H1 (cell line): ENCODE results near the gene SCGB2A2. TPM values are rescaled to one million over a fixed set of nuclear protein-coding genes. Genes with fewer than 3 reads are reported as not detected.

Source experiments
- CTCF ChIA-PET: fragments of 300-600 bp; sonication (Branson Sonifier 250); formaldehyde crosslinking; loops from one replicate; lab custom pipeline; 2021; ENCODE audit not compliant: partially characterized antibody; lab: Charles Lee
- POLR2A ChIA-PET: fragments of 300-600 bp; sonication (Branson Sonifier 250); formaldehyde crosslinking; loops from one replicate; lab custom pipeline; 2021; ENCODE audit warnings: inconsistent platforms; ENCODE audit not compliant: partially characterized antibody; lab: Charles Lee
- DNase-seq, 2 experiments: peaks; one replicate each; pipeline versions ENCODE4 v3.0.0 to v3.0.0-alpha.2; 2010 to 2022; ENCODE audit warnings: low spot score in 2 of 2, low read depth in 1 of 2, mixed read lengths in 1 of 2
- FAIRE-seq: peaks from 2 replicates; lab custom pipeline; 2011; peaks lifted over from hg19 to GRCh38; lab: Jason Lieb, UNC
- H2AFZ ChIP-seq: 2 replicates; pipeline ENCODE4 v1.8.1; 2012; ENCODE audit warnings: low read length, inconsistent platforms
- H2AK5ac ChIP-seq: 2 replicates; pipeline ENCODE4 v1.6.1; 2013; ENCODE audit warnings: low read depth, low read length
- H2BK120ac ChIP-seq: replicated peaks from 2 replicates; pipeline ENCODE3; 2013; ENCODE audit warnings: low read depth, low read length, inconsistent platforms
- H2BK12ac ChIP-seq: 2 replicates; pipeline ENCODE4 v1.6.1; 2013; ENCODE audit warnings: low read depth, low read length
- H2BK15ac ChIP-seq: 2 replicates; pipeline ENCODE4 v1.6.1; 2013; ENCODE audit warnings: low read length
- H2BK20ac ChIP-seq: 2 replicates; pipeline ENCODE4 v1.6.1; 2013; ENCODE audit warnings: low read length
- H2BK5ac ChIP-seq: 2 replicates; pipeline ENCODE4 v1.6.1; 2013; ENCODE audit warnings: low read depth, low read length
- H3K14ac ChIP-seq: 2 replicates; pipeline ENCODE4 v1.6.1; 2013; ENCODE audit warnings: inconsistent platforms; ENCODE audit not compliant: insufficient read length
- H3K18ac ChIP-seq: 2 replicates; pipeline ENCODE4 v1.6.1; 2013; ENCODE audit warnings: low read length; ENCODE audit errors: extremely low read depth
- H3K23ac ChIP-seq: 2 replicates; pipeline ENCODE4 v1.6.1; 2013; ENCODE audit warnings: inconsistent platforms; ENCODE audit not compliant: insufficient read length
- H3K23me2 ChIP-seq: 2 replicates; pipeline ENCODE4 v1.6.1; 2013; ENCODE audit warnings: low read depth, low read length
- H3K27ac ChIP-seq: 2 replicates; pipeline ENCODE4 v1.6.1; 2011; ENCODE audit warnings: low read depth, low read length, inconsistent platforms
- H3K27me3 ChIP-seq, 4 experiments: replicated peaks in 1 of 4; 1 replicate in 1 of 4; 2 replicates in 3 of 4; pipeline versions ENCODE4 v1.6.1 to v1.8.1; 2011 to 2013; ENCODE audit warnings: low read length in 3 of 4, mild to moderate bottlenecking in 3 of 4, inconsistent platforms in 2 of 4, mixed read lengths in 2 of 4, moderate library complexity in 1 of 4; ENCODE audit not compliant: control insufficient read depth in 3 of 4, insufficient read depth in 3 of 4; ENCODE audit errors: extremely low read depth in 1 of 4
- H3K36me3 ChIP-seq, 4 experiments: 2 replicates each; pipeline versions ENCODE4 v1.6.1 to v1.8.1; 2011 to 2013; ENCODE audit warnings: mild to moderate bottlenecking in 4 of 4, low read length in 3 of 4, moderate library complexity in 2 of 4, control low read depth in 1 of 4, inconsistent platforms in 1 of 4; ENCODE audit not compliant: insufficient read depth in 4 of 4, control insufficient read depth in 2 of 4
- H3K4ac ChIP-seq: replicated peaks from 2 replicates; pipeline ENCODE3; 2013; ENCODE audit warnings: low read length, low read depth, mixed read lengths, inconsistent platforms; ENCODE audit not compliant: insufficient read length
- H3K4me1 ChIP-seq, 4 experiments: replicated peaks in 1 of 4; 1 replicate in 1 of 4; 2 replicates in 3 of 4; pipeline versions ENCODE4 v1.6.1 to v1.8.1; 2011 to 2013; ENCODE audit warnings: low read length in 3 of 4, inconsistent platforms in 2 of 4, mixed read lengths in 1 of 4; ENCODE audit not compliant: insufficient read depth in 4 of 4, control insufficient read depth in 3 of 4
- H3K4me2 ChIP-seq, 2 experiments: 2 replicates each; pipeline versions ENCODE4 v1.6.1 to v1.8.1; 2011 to 2013; ENCODE audit warnings: low read depth in 2 of 2, low read length in 2 of 2, control low read depth in 1 of 2, inconsistent platforms in 1 of 2, mild to moderate bottlenecking in 1 of 2; ENCODE audit not compliant: insufficient read depth in 1 of 2
- H3K4me3 ChIP-seq, 4 experiments: fragments of 200-600, 300-600 bp in 1 of 4; sonication (generic), shearing (Covaris generic), sonication (Bioruptor Twin) in 1 of 4; 2 replicates each; pipeline versions ENCODE4 v1.5.1 to v1.8.1; 2011 to 2016; ENCODE audit warnings: low read length in 4 of 4, low read depth in 3 of 4, control low read depth in 2 of 4, inconsistent platforms in 2 of 4, mild to moderate bottlenecking in 2 of 4, mixed read lengths in 1 of 4, moderate library complexity in 1 of 4; ENCODE audit not compliant: insufficient read depth in 2 of 4; ENCODE audit errors: extremely low read depth in 1 of 4
- H3K56ac ChIP-seq: replicated peaks from 2 replicates; pipeline ENCODE3; 2013; ENCODE audit warnings: low read depth, mild to moderate bottlenecking, mixed read lengths, low read length, inconsistent platforms; ENCODE audit not compliant: insufficient read length
- H3K79me1 ChIP-seq: 2 replicates; pipeline ENCODE4 v1.6.1; 2013; ENCODE audit warnings: low read depth, low read length, control low read depth
- H3K79me2 ChIP-seq, 2 experiments: 2 replicates each; pipeline versions ENCODE4 v1.6.1 to v1.8.1; 2012 to 2013; ENCODE audit warnings: low read length in 2 of 2, mild to moderate bottlenecking in 2 of 2, inconsistent platforms in 1 of 2; ENCODE audit not compliant: insufficient read depth in 2 of 2, control insufficient read depth in 1 of 2
- H3K9ac ChIP-seq, 4 experiments: replicated peaks in 1 of 4; 1 replicate in 1 of 4; 2 replicates in 3 of 4; pipeline versions ENCODE4 v1.6.1 to v1.8.1; 2011 to 2013; ENCODE audit warnings: low read depth in 3 of 4, low read length in 3 of 4, control low read depth in 2 of 4, mild to moderate bottlenecking in 2 of 4, moderate library complexity in 2 of 4, inconsistent platforms in 1 of 4; ENCODE audit errors: extremely low read depth in 1 of 4
- H3K9me3 ChIP-seq, 2 experiments: 2 replicates each; pipeline versions ENCODE4 v1.6.1 to v1.8.1; 2012 to 2013; ENCODE audit warnings: mild to moderate bottlenecking in 2 of 2, moderate library complexity in 2 of 2, control low read depth in 1 of 2, inconsistent platforms in 1 of 2, low read depth in 1 of 2, low read length in 1 of 2, mixed read lengths in 1 of 2; ENCODE audit not compliant: insufficient read depth in 2 of 2
- H4K20me1 ChIP-seq, 2 experiments: replicated peaks in 1 of 2; 2 replicates each; pipeline versions ENCODE3 to v1.8.1; 2011 to 2013; ENCODE audit warnings: inconsistent platforms in 2 of 2, low read length in 2 of 2, mild to moderate bottlenecking in 1 of 2; ENCODE audit not compliant: insufficient read depth in 2 of 2, control insufficient read depth in 1 of 2
- H4K5ac ChIP-seq: 2 replicates; pipeline ENCODE4 v1.6.1; 2013; ENCODE audit warnings: low read length, low read depth, mixed read lengths, inconsistent platforms; ENCODE audit not compliant: insufficient read length
- H4K8ac ChIP-seq: 2 replicates; pipeline ENCODE4 v1.8.0; 2013; ENCODE audit warnings: mild to moderate bottlenecking, moderate library complexity, low read length, inconsistent platforms; ENCODE audit not compliant: insufficient read depth; ENCODE audit errors: extremely low read depth
- H4K91ac ChIP-seq: replicated peaks from 2 replicates; pipeline ENCODE3; 2013; ENCODE audit warnings: low read length, mixed read lengths, inconsistent platforms; ENCODE audit not compliant: insufficient read length
- TEAD4 ChIP-seq: IDR thresholded peaks from 2 replicates; pipeline ENCODE4 v1.6.1; 2012; ENCODE audit warnings: low read depth, low read length, inconsistent platforms, mixed read lengths
- WGBS, 2 experiments: shearing (Covaris generic) in 1 of 2; methylation state at CpG; one replicate each; pipeline versions ENCODE4 v1.1.6 to v1.1.7; 2013 to 2015; ENCODE audit warnings: low lambda C conversion rate in 2 of 2, mixed read lengths in 2 of 2, inconsistent platforms in 1 of 2, low coverage in 1 of 2, missing lambda C conversion rate in 1 of 2; ENCODE audit not compliant: insufficient replicate concordance in 2 of 2, insufficient coverage in 1 of 2, insufficient read length in 1 of 2; ENCODE audit errors: extremely low coverage in 1 of 2, missing lambda C conversion rate in 1 of 2; 5-methylcytosine and 5-hydroxymethylcytosine counted together
- polyA plus RNA-seq, 7 experiments: library from polyadenylated mRNA; depleted of rRNA in 3 of 7; stranded (reverse) in 5 of 7; unstranded in 2 of 7; fragments of >200 nt in 5 of 7; fragments of 200-250 nt in 2 of 7; gene quantifications; 1 replicate in 5 of 7; 2 replicates in 1 of 7; 4 replicates in 1 of 7; pipeline versions ENCODE4 v1.2.1 to v1.2.3, GENCODE V29; 2011 to 2013; ENCODE audit warnings: missing spikeins in 2 of 7, mixed read lengths in 2 of 7
- total RNA-seq: library from RNA; stranded (reverse); fragmentation: NEBNext Ultra II Directional; extraction: Animal tissue kit (Norgen Biotek cat#: 25700); gene quantifications from 2 replicates; pipeline ENCODE4 v1.2.1, GENCODE V29; 2021

SCGB2A2 gene
- total and polyA plus RNA-seq, 2 of the 8 experiments (the other 6 are each of a cell fraction or from before 2014, with no cell fraction given), result not detected

GRCh38 chr11:62315431-62315830 lies 45.5 kb downstream of the SCGB2A2 start:
- no peak overlapping the region for H2AFZ ChIP-seq
- no peak overlapping the region for H4K5ac ChIP-seq
- no peak overlapping the region for H4K91ac ChIP-seq
- H3K14ac ChIP-seq, result no peak overlapping the region
- no peaks in the 10 kb centered on the region for H4K20me1 ChIP-seq
- WGBS, 2 experiments, result 71% methylated on average over 1 of the region's 1 CpG; no CpG with 5 or more reads in 1 of the 2 experiments
- H3K79me1 ChIP-seq, result no peaks in the 10 kb centered on the region
- no peak overlapping the region for H2BK15ac ChIP-seq
- no peak overlapping the region for H3K23ac ChIP-seq
- H3K56ac ChIP-seq, result no peak overlapping the region
- H2BK20ac ChIP-seq, result no peak overlapping the region
- H3K23me2 ChIP-seq, result no peaks in the 10 kb centered on the region
- no peaks in the 10 kb centered on the region for H3K27me3 ChIP-seq
- no peak overlapping the region for H3K4ac ChIP-seq
- no peaks in the 10 kb centered on the region for H3K36me3 ChIP-seq
- CTCF ChIA-PET, result interaction anchor here (1.2 to 1.6 kb wide), 5 partner anchors 8 to 99 kb away, joined by 3 to 5 read pairs (median 3); no protein-coding TSS in a partner anchor
- DNase-seq (no peak), FAIRE-seq (no peak)
- no peaks in the 10 kb centered on the region for H3K9me3 ChIP-seq
- no peak for TF ChIP-seq TEAD4
- H3K4me3 ChIP-seq, result no peak overlapping the region
- POLR2A ChIA-PET, result no interaction called here
- no peak overlapping the region for H3K9ac ChIP-seq
- no peak overlapping the region for H2AK5ac ChIP-seq
- H2BK12ac ChIP-seq, result no peak overlapping the region
- no peak overlapping the region for H3K18ac ChIP-seq
- H2BK120ac ChIP-seq, result no peak overlapping the region
- no peak overlapping the region for H4K8ac ChIP-seq
- H3K79me2 ChIP-seq, result no peaks in the 10 kb centered on the region
- no peaks in the 10 kb centered on the region; a peak in 2 of 7 replicates for H3K4me1 ChIP-seq
- H3K27ac ChIP-seq, result no peak overlapping the region
- no peak overlapping the region for H2BK5ac ChIP-seq
- no peak overlapping the region for H3K4me2 ChIP-seq
